ENCODE results near the gene GLOD4.
"Not testable (repeated sequence)": the region's sequence is repeated elsewhere in the genome, so short reads cannot be mapped to it uniquely, and the experiment has no call there.

GLOD4 gene

DNA sequence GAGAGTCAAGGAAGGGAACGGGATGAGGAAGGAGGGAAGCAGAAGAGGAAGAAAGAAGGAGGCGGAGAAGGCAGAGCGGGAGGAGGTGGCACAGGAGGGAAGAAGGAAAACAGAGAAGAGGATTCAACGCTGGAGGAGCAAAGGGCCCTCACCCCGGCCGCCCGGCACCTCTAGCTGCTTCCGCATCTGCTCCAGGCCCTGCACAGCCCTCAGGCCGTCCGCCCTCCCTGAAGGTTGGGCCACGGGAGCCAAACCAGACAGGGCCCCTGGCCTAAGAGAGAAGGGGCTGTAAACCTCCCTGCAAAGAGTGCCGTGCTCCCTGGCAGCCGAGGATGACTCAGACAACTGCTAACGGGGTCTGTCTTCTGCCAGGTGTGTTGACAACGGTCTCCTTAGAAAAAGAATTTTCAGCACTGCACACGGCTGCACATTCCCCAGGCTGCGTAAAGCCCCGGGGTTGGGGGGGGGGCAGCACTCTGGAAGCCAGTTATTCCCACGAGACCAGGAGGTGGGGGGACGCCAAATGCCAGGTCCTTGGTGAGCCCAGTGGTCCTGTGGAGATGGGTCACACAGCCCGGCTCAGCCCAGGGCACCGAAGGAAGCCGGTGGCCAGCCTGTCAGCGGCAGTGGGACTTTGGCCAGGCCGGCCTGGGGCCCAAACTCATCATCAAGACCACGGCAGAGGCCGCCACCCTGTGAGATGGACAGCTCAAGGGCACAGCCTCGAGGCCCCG, 29.1 kb upstream of the GLOD4 start:
- no peak overlapping the region for H3K4me3 ChIP-seq (ENCODE audit: low read length)
- H3K4me1 ChIP-seq (ENCODE audit: insufficient read depth, low read length), result no peaks in the 10 kb centered on the region
- H3K27ac ChIP-seq (ENCODE audit: low read length), result no peak overlapping the region
- no peaks in the 10 kb centered on the region for H3K9me3 ChIP-seq (ENCODE audit: insufficient read depth, low read depth, low read length)
- H3K27me3 ChIP-seq (ENCODE audit: insufficient read depth, low read length), result no peaks in the 10 kb centered on the region
- no peak overlapping the region for H3K9ac ChIP-seq (ENCODE audit: low read depth, low read length)
- peaks cover 40% of the 10 kb centered on the region for H3K36me3 ChIP-seq (ENCODE audit: insufficient read depth, low read depth, low read length)

GRCh38 chr17:807523-808294, 25.6 kb upstream of the GLOD4 start:
- Histone ChIP-seq H3K4me1 (ENCODE audit: insufficient read depth, low read length) (no peaks in the 10 kb centered on the region), H3K27ac (ENCODE audit: low read length) (no peak overlapping the region), H3K9me3 (ENCODE audit: insufficient read depth, low read depth, low read length) (no peaks in the 10 kb centered on the region), H3K9ac (ENCODE audit: low read depth, low read length) (no peak overlapping the region), H3K27me3 (ENCODE audit: insufficient read depth, low read length) (no peaks in the 10 kb centered on the region), H3K4me3 (ENCODE audit: low read length) (no peak overlapping the region), H3K36me3 (ENCODE audit: insufficient read depth, low read depth, low read length) (peaks cover 24% of the 10 kb centered on the region)

DNA sequence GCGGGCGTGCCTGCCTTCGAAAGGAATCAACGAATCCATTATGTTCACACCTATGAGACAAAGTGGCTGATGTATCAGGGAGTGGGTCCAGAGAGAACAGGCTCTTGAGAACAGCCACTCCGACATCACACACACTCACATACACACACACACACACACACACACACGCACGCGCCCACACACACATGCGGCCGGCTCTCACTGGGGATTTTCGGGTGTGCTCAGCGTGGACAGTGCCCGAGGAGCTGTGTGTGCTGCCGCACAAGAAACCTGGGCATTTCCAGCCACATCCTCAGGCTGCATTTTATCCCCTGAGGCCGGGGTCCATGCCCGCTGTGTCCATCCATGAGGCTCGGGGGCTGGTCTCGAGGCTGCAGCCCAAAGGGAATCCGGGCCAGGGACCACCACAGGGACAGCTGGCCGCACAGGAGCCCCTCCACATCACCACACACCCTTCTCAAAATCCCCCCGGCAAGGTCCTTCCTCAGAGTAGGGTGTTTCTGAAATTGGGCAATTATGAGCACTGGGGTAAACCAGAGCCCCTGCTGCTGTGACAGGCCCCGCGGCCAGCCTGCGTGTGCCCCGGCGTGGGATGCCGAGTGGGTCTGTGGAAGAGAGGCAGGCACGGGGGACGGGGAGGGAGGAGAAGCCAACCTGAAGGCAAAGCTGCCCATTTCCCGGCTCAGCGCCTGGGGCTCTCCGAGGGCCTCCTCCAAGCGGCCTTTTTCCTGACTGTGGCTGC, 24.9 kb upstream of the GLOD4 start:
- peaks cover 18% of the 10 kb centered on the region; the same call in 1 of the 2 replicates for H3K36me3 ChIP-seq (ENCODE audit: insufficient read depth, low read depth, low read length)
- no peak overlapping the region for H3K27ac ChIP-seq (ENCODE audit: low read length)

DNA sequence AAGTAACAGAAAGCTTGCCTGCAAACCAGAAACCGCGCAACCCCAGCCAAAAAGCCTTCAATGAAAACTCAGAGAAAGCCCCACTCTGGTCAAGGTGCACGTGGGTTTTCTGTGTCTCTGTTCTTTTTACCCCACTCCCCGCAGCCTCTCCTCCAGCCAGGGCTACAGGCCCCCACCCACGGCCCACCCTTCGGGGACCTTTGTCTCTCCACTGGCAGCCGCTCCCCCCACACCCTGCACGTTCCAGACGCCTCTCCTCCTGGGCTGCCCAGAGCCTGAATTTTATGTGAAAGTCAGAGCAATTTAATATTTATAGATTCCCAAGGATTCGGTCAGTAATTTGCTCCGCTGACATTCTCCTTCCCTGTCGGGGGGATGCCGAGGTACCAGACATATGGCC, 24.3 kb upstream of the GLOD4 start:
- Histone ChIP-seq H3K4me1 (ENCODE audit: insufficient read depth, low read length) (no peaks in the 10 kb centered on the region), H3K9me3 (ENCODE audit: insufficient read depth, low read depth, low read length) (no peaks in the 10 kb centered on the region), H3K4me3 (ENCODE audit: low read length) (no peak overlapping the region), H3K36me3 (ENCODE audit: insufficient read depth, low read depth, low read length) (peaks cover 18% of the 10 kb centered on the region; the same call in 1 of the 2 replicates), H3K27me3 (ENCODE audit: insufficient read depth, low read length) (no peaks in the 10 kb centered on the region), H3K27ac (ENCODE audit: low read length) (no peak overlapping the region), H3K9ac (ENCODE audit: low read depth, low read length) (no peak overlapping the region)

More for the DNA sequence above, 24.9 kb upstream of the GLOD4 start:
- Histone ChIP-seq H3K4me3 (ENCODE audit: low read length) (no peak overlapping the region), H3K9ac (ENCODE audit: low read depth, low read length) (no peak overlapping the region), H3K9me3 (ENCODE audit: insufficient read depth, low read depth, low read length) (no peaks in the 10 kb centered on the region), H3K27me3 (ENCODE audit: insufficient read depth, low read length) (no peaks in the 10 kb centered on the region), H3K4me1 (ENCODE audit: insufficient read depth, low read length) (no peaks in the 10 kb centered on the region)

GRCh38 chr17:805886-806285, 23.8 kb upstream of the GLOD4 start:
- H3K4me1 ChIP-seq (ENCODE audit: insufficient read depth, low read length); H3K27ac ChIP-seq (ENCODE audit: low read length); H3K9me3 ChIP-seq (ENCODE audit: insufficient read depth, low read depth, low read length); H3K9ac ChIP-seq (ENCODE audit: low read depth, low read length); H3K4me3 ChIP-seq (ENCODE audit: low read length); H3K27me3 ChIP-seq (ENCODE audit: insufficient read depth, low read length): not testable (repeated sequence)
- peaks cover 18% of the 10 kb centered on the region; the same call in 1 of the 2 replicates for H3K36me3 ChIP-seq (ENCODE audit: insufficient read depth, low read depth, low read length)

- no peaks in the 10 kb centered on the region for H3K4me1 ChIP-seq (ENCODE audit: insufficient read depth, low read length)
- peaks cover 21% of the 10 kb centered on the region for H3K36me3 ChIP-seq (ENCODE audit: insufficient read depth, low read depth, low read length)
- H3K27ac ChIP-seq (ENCODE audit: low read length), result no peak overlapping the region
- no peak overlapping the region for H3K4me3 ChIP-seq (ENCODE audit: low read length)
- H3K9me3 ChIP-seq (ENCODE audit: insufficient read depth, low read depth, low read length), result no peaks in the 10 kb centered on the region
- H3K9ac ChIP-seq (ENCODE audit: low read depth, low read length), result no peak overlapping the region
- H3K27me3 ChIP-seq (ENCODE audit: insufficient read depth, low read length), result no peaks in the 10 kb centered on the region
Observed at GRCh38 chr17:804541-805435, 22.7 kb upstream of the GLOD4 start.

- H3K4me1 ChIP-seq (ENCODE audit: insufficient read depth, low read length), result no peaks in the 10 kb centered on the region
- H3K27me3 ChIP-seq (ENCODE audit: insufficient read depth, low read length), result no peaks in the 10 kb centered on the region
- no peak overlapping the region for H3K9ac ChIP-seq (ENCODE audit: low read depth, low read length)
- H3K9me3 ChIP-seq (ENCODE audit: insufficient read depth, low read depth, low read length), result no peaks in the 10 kb centered on the region
- H3K4me3 ChIP-seq (ENCODE audit: low read length), result no peak overlapping the region
- no peak overlapping the region for H3K27ac ChIP-seq (ENCODE audit: low read length)
- H3K36me3 ChIP-seq (ENCODE audit: insufficient read depth, low read depth, low read length), result peaks cover 27% of the 10 kb centered on the region
Observed at GRCh38 chr17:802901-803881, 21.1 kb upstream of the GLOD4 start.

- H3K9ac ChIP-seq (ENCODE audit: low read depth, low read length), result no peak overlapping the region
- no peak overlapping the region for H3K4me3 ChIP-seq (ENCODE audit: low read length)
Observed at GRCh38 chr17:802481-802880, 20.4 kb upstream of the GLOD4 start.

DNA sequence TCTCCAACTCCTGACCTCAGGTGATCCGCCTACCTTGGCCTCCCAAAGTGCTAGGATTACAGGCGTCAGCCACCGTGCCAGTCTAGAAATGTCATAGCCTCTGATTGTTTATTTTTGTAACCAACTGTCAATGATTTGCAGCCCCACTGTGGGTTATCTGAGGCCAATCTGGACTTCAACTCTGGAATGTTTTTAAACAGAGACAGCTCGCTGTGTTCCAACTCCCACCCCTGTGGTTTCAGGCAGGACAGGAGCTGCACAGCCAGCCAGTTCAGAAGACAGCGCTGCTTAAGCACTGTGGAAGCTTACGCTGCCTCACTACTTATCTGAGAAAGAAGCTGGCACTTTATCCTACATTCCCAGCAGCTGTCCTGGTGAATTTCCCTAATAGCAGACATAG, 19.6 kb upstream of the GLOD4 start:
- H3K9ac ChIP-seq (ENCODE audit: low read depth, low read length), result no peak overlapping the region
- H3K9me3 ChIP-seq (ENCODE audit: insufficient read depth, low read depth, low read length), result no peaks in the 10 kb centered on the region
- no peaks in the 10 kb centered on the region for H3K27me3 ChIP-seq (ENCODE audit: insufficient read depth, low read length)
- H3K27ac ChIP-seq (ENCODE audit: low read length), result no peak overlapping the region
- peaks cover 34% of the 10 kb centered on the region for H3K36me3 ChIP-seq (ENCODE audit: insufficient read depth, low read depth, low read length)
- H3K4me1 ChIP-seq (ENCODE audit: insufficient read depth, low read length), result no peaks in the 10 kb centered on the region
- no peak overlapping the region for H3K4me3 ChIP-seq (ENCODE audit: low read length)

More at GRCh38 chr17:802481-802880, 20.4 kb upstream of the GLOD4 start:
- Histone ChIP-seq H3K27me3 (ENCODE audit: insufficient read depth, low read length) (no peaks in the 10 kb centered on the region), H3K36me3 (ENCODE audit: insufficient read depth, low read depth, low read length) (peaks cover 27% of the 10 kb centered on the region), H3K9me3 (ENCODE audit: insufficient read depth, low read depth, low read length) (no peaks in the 10 kb centered on the region), H3K4me1 (ENCODE audit: insufficient read depth, low read length) (no peaks in the 10 kb centered on the region), H3K27ac (ENCODE audit: low read length) (no peak overlapping the region)

DNA sequence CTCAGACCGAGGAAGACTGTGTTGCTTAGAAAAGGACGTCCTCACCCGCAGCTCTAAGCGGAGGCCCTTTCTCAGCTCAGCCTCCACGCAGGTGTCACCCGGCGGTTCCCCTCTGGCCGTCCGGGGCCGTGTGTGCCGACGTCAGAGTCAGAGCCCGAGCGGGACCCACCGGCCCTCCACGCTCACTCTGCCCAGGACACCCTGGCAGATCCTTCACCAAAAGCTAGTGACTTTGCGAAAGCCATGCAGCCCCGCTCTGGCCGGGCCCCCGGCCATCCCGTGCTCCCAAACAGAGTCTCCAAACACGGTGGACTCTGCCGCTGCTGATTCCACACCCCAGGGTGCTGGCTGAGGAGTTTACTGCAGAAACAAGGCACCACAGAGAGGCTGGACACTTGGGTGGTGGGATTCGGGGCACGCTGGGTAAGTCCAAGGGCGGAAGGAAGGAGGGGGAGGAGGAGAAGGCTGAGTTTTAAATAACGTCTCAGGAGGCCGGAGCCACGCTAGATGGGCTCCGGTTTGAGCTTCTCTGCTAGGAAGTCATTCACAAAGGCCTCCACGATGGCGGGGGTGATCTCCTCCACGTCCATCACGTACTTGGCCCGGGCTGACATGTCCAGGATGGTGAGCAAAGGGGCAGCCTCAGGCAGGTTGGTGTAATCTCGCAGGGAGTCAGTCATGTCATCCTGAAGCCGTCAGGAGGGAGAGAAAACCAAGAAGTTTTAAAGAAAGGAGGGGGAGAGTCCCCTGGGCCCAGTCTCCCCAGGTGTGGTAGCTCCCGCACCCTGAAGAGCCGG, 18.6 kb upstream of the GLOD4 start:
- Histone ChIP-seq H3K27ac (ENCODE audit: low read length) (no peak overlapping the region), H3K9ac (ENCODE audit: low read depth, low read length) (no peak overlapping the region), H3K36me3 (ENCODE audit: insufficient read depth, low read depth, low read length) (peaks cover 36% of the 10 kb centered on the region), H3K9me3 (ENCODE audit: insufficient read depth, low read depth, low read length) (no peaks in the 10 kb centered on the region), H3K27me3 (ENCODE audit: insufficient read depth, low read length) (no peaks in the 10 kb centered on the region), H3K4me3 (ENCODE audit: low read length) (no peak overlapping the region), H3K4me1 (ENCODE audit: insufficient read depth, low read length) (no peaks in the 10 kb centered on the region)

Data from iPS-20b (cell line).